HG03354 (cell line): ENCODE measurements around the gene TMEM44.
"Not testable (repeated sequence)": the region's sequence is repeated elsewhere in the genome, so short reads cannot be mapped to it uniquely, and the experiment has no call there.

ENCODE experiments used
- ATAC-seq: cut with Tn5 transposase; IDR thresholded peaks from one replicate; pipeline ENCODE4 v1.9.1; 2021; ENCODE audit warnings: mild to moderate bottlenecking; ENCODE audit not compliant: unreplicated experiment, poor library complexity, severe bottlenecking

The TMEM44 gene

GRCh38 chr3:194647747-194648146, 14.5 kb upstream of the TMEM44 start:
- no peak for ATAC-seq

DNA sequence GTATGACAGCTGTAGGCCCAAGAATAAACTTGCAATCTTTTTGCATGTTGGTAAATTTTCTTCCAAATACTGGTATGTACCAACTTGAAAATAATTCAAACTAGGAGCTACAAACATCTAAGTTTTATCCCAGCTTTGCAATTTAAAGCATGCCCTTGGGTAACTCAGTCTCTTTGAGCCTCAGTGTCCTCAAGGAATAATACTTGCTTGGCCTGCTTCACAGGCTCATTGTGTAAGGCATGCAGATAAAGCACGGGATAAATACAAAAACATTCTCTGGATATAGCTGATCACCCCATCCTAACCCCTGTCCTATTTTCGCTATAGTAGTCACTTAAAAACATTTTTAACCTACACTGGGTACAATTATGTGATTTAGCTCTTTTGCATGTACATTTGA, 9.6 kb upstream of the TMEM44 start:
- ATAC-seq = no peak

DNA sequence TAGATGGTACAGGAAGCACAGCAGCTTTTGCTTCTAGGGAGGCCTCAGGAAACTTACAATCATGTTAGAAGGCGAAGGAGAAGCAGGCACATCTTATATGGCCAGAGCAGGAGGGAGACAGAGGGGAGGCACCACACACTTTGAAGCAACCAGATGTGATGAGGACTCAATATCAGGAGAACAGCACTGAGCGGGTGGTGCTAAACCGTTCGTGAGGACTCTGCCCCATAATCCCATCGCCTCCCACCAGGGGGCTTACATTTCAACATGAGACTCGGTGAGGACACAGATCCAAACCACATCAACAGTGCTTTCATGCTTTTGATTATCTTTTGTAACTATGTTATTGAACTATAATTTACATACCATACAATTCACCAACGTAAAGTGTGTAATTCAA, 7.6 kb upstream of the TMEM44 start:
- peak; percentile 51 for ATAC-seq

- no peak for ATAC-seq
Measured at GRCh38 chr3:194638991-194639605, 5.9 kb upstream of the TMEM44 start.

DNA sequence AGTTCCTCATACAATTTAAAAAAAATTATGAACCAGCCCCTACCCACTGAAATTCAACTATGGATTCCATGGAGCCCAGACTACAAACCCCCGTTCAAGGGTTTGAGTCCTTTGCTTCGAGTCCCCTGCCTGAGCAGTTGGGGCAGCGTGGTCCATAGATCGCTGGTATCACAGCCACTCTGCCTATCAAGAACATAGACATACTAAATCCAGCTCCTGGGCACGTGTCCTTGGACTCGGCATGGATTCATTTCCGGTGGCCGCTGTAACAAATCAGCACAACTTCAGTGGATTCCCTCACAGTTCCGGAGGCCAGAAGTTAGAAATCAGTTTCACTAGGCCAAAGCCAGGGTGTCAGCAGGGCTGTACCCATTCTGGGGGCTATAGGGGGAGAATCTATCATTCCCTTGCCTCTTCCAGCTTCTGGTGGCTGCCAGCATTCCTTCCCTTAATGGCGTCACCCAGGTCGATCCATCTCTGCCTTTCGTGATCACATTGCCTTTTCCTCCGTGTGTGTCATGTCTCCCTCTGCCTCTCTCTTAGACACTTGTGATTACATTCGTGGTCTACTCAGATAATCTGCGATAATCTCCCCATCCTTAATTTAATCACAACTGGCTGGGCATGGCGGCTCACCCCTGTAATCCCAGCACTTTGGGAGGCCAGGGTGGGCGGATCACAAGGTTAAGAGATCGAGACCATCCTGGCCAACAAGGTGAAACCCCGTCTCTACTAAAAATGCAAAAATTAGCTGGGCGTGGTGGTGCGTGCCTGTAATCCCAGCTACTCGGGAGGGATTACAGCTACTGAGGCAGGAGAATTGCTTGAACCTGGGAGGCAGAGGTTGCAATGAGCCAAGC, 4.6 kb upstream of the TMEM44 start:
- ATAC-seq = no peak

GRCh38 chr3:194637066-194637465, 3.8 kb upstream of the TMEM44 start:
- no peak for ATAC-seq

GRCh38 chr3:194632809-194633348, 340 bp downstream of the TMEM44 start:
- peak; percentile 64 for ATAC-seq

DNA sequence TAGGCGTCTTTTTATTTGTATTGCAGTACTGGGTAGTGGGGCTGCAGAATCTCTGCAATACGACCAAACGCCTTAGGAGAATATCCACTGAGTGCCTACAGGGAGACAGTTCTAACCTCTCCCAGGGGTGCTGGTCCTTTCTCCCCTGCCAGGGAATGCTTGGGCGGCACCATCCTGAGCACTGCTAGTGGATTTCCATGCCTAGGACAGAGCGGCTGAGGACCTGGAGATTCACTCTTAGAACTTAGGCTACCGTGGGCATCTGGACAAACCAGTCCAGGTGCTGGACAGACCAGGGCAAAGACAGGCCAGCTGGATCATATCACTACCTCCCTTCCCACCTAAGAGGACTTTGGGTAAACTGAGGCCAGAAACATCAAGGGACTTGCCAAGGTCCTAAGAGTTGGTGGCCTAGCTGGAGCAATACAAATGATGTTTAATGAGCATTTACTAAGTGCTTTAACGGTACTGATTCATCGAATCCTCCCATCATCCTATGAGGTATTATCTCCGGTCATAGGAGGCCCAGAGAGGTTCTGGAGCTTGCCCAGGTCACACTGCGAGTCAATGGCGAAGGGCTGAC, 902 bp downstream of the TMEM44 start:
- no peak for ATAC-seq

- no peak for ATAC-seq
Measured at GRCh38 chr3:194631696-194632095, 1.5 kb downstream of the TMEM44 start.

DNA sequence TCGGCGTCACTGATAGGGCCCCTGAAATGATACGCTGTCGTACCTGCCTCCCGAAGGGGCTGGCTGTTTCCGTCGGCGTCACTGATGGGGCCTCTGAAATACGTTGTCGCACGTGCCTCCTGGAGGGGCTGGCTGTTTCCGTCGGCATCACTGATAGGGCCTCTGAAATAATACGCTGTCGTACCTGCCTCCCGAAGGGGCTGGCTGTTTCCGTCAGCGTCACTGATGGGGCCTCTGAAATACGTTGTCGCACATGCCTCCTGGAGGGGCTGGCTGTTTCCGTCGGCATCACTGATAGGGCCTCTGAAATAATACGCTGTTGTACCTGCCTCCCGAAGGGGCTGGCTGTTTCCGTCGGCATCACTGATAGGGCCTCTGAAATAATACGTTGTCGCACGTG, 2.5 kb downstream of the TMEM44 start:
- not testable (repeated sequence) for ATAC-seq

GRCh38 chr3:194624956-194625355, 8.3 kb downstream of the TMEM44 start:
- no peak for ATAC-seq

DNA sequence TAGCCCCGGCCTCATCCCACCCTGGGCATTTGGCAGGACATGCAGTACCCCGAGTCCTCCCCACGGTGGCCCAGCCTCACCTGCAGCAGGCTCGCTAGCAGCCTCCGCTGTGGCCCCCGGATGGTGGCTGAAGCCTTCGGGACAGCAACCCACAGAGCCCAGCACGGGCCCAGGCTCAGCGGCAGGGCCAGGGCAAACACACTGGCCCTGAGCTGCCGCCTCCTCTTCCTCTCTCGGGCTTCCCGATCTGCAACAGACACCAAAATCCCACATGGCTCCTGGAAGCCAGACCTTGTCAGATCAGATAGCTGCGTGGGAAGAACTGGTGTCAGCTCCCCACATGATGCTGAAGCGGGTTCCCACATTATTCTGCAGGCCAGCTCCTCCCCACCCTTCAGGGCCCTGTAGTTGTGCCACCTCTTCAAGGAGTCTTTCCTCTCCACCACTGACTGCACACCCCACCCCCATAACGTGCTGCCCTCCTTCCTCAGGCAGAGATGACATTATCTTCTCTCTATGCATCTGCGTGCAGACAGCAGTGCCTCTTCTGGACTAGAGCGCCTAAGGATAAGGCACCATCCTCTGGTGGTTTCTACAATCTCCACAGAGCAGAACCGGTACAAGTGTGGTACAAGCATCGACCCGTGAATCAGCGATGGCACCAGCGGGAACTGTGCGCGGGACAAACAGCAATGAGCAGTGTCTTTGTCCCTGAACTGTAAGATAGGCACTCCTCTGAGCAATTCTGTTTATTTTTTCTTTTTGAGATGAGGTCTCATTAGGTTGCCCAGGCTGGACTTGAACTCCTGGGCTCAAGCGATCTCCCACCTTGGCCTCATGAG, 9.5 kb downstream of the TMEM44 start:
- ATAC-seq = no peak

- ATAC-seq = no peak
Measured at GRCh38 chr3:194622621-194623340, 10.4 kb downstream of the TMEM44 start.

DNA sequence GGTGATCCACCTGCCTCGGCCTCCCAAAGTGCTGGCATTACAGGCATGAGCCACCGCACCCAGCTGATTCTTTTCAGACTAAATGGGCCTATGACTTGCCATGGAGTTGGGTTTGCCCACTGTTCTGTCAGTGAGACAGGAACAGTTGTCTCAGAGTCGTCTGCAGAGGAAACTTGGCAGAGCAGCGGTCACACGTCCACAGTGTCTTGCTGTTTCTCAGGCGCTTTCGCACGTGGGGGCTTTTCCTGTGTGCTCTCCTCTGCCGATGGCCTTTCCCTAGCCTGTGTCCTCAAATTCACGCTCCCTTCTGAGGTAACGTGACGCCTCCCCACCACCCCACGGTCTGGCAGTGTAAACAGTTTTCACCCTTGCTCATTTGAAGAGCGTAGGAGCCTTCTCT, 11.3 kb downstream of the TMEM44 start:
- ATAC-seq = no peak

DNA sequence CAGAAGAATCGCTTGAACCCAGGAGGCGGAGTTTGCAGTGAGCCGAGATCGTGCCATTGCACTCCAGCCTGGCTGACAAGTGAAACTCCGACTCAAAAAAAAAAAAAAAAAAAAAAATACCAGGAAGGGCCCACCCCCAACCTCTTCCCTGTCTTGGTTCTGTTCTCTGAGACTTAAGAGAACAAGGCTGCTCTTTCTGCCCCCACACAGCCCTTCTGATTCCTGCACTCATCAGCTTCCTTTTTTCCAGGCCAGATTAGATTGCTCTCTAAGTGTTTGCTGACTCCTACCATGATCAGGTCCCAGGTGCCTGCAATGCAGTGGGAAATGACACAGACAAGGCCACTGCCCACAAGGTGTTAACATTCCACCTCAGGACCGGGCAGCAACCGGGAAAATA, 13.0 kb downstream of the TMEM44 start:
- no peak for ATAC-seq

DNA sequence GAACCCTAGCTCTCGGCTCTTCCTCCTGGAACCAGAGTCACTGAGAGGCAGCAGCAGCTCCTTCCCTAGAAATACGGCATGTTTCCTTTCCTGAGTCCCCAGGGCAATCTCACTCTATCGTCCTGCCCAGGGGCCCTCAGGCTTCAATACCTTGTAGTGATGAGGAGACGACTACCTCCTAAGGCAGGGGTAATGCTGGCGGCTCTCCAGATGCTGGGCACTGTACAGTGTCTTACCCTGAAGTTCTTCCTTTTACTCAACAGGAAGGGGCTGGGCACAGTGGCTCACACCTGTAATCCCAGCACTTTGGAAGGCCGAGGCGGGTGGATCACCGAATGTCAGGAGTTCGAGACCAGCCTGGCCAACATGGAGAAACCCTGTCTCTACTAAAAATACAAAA, 13.5 kb downstream of the TMEM44 start:
- ATAC-seq = no peak

DNA sequence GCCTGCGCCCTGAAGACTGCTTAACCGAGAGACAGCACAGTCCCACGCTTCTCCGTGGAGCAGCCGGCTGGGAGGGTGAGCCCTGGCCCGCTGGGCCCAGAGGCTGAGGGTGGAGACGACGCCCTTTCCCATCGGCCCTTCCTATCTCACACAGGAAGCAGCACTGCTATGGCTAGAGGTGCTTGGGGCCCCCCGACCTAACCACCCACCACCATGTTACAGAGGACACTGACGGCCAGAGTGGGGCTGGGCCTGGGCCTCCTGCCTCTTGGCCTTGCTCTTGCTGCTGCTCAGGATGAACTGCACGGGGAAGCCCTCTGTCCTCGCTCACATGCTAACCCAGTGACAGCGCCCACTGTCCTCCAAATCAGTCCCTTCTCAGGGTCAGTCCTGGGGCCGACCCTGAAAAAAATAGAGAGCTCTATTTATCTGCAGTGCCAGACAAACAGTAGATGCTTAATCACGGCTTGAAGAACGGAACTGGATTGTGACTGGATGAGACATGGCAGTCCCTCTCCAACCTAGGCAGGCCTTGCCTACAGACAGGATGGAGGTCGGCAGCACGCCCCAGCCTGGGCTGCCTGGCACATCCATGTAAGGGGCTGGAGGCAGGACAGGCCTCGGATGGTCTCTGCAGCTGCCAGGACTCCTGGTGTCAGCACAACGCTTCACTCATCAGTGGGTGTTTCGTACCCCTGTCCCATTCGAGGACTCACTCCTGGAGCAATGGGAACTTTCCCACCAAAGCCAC, 14.2 kb downstream of the TMEM44 start:
- ATAC-seq = no peak

GRCh38 chr3:194617827-194618226, 15.4 kb downstream of the TMEM44 start:
- ATAC-seq = no peak
